Epithelial cell of esophagus (primary cell): ENCODE data around the gene APOBEC3A.

Source experiments
- DNase-seq: peaks from one replicate; pipeline ENCODE4 v3.0.0; 2010; ENCODE audit warnings: low read depth
- H3K4me3 ChIP-seq: 2 replicates; pipeline ENCODE4 v1.5.1; 2011; ENCODE audit warnings: mild to moderate bottlenecking, low read length, control low read depth
- CTCF ChIP-seq: IDR thresholded peaks from 2 replicates; pipeline ENCODE4 v1.5.1; 2011; ENCODE audit warnings: low read depth, mild to moderate bottlenecking, low read length, control low read depth, inconsistent platforms; ENCODE audit not compliant: insufficient read depth; ENCODE audit errors: missing control alignments

The APOBEC3A gene

GRCh38 chr22:38947321-38948140, 9.9 kb upstream of the APOBEC3A start:
- H3K4me3 ChIP-seq = no peak overlapping the region
- DNase-seq = peak; percentile 79
- no peak for TF ChIP-seq CTCF

- H3K4me3 ChIP-seq = no peak overlapping the region
- DNase-seq = no peak
- no peak for TF ChIP-seq CTCF
Measured at GRCh38 chr22:38948181-38948940, 9.0 kb upstream of the APOBEC3A start.

- DNase-seq = no peak
- H3K4me3 ChIP-seq = no peak overlapping the region
- TF ChIP-seq CTCF = no peak
Measured at GRCh38 chr22:38949889-38950405, 7.5 kb upstream of the APOBEC3A start.

- DNase-seq = no peak
- no peak for TF ChIP-seq CTCF
- no peak overlapping the region for H3K4me3 ChIP-seq
Measured at GRCh38 chr22:38950527-38951295, 6.7 kb upstream of the APOBEC3A start.

- no peak for TF ChIP-seq CTCF
- no peak overlapping the region for H3K4me3 ChIP-seq
- DNase-seq = no peak
Measured at GRCh38 chr22:38951734-38952133, 5.7 kb upstream of the APOBEC3A start.

GRCh38 chr22:38952281-38952993, 5.0 kb upstream of the APOBEC3A start:
- H3K4me3 ChIP-seq = no peak overlapping the region
- DNase-seq = no peak
- no peak for TF ChIP-seq CTCF
